ENCODE results near the gene LRIG1. TPM values are rescaled to one million over a fixed set of nuclear protein-coding genes. Genes with fewer than 3 reads are reported as not detected.

The LRIG1 gene
- total RNA-seq, 2 donors from 2014 or later, result 28.2 to 39.1 TPM

GRCh38 chr3:66362541-66362941 lies 138.3 kb downstream of the LRIG1 start:
- Mint-ChIP-seq H3K27ac (no peak overlapping the region), H3K36me3 (peaks cover 0 to 9% of the 10 kb centered on the region in 2 donors), H3K9me3 (no peaks in the 10 kb centered on the region)
- no peak for DNase-seq (ENCODE audit: low spot score in 2 of 2)
- ATAC-seq, result no peak

GRCh38 chr3:66361356-66361755 lies 139.5 kb downstream of the LRIG1 start:
- no peak overlapping the region for H3K27ac Mint-ChIP-seq
- DNase-seq (ENCODE audit: low spot score in 2 of 2) (no peak), ATAC-seq (no peak)
- peaks cover 0 to 9% of the 10 kb centered on the region in 2 donors for H3K36me3 Mint-ChIP-seq
- H3K9me3 Mint-ChIP-seq, result no peaks in the 10 kb centered on the region

- peaks cover 0 to 4% of the 10 kb centered on the region in 2 donors for H3K36me3 Mint-ChIP-seq
- no peak overlapping the region for H3K27ac Mint-ChIP-seq
- DNase-seq (ENCODE audit: low spot score in 2 of 2) (no peak), ATAC-seq (no peak)
- no peaks in the 10 kb centered on the region for H3K9me3 Mint-ChIP-seq
These were observed 144.8 kb downstream of the LRIG1 start for GRCh38 chr3:66355997-66356396.

GRCh38 chr3:66355394-66355793 lies 145.4 kb downstream of the LRIG1 start:
- ATAC-seq (peak; percentile 41 to 55), DNase-seq (ENCODE audit: low spot score in 2 of 2) (no peak)
- Mint-ChIP-seq H3K27ac (no peak overlapping the region), H3K36me3 (peaks cover 4 to 5% of the 10 kb centered on the region in 2 donors), H3K9me3 (no peaks in the 10 kb centered on the region)

DNA sequence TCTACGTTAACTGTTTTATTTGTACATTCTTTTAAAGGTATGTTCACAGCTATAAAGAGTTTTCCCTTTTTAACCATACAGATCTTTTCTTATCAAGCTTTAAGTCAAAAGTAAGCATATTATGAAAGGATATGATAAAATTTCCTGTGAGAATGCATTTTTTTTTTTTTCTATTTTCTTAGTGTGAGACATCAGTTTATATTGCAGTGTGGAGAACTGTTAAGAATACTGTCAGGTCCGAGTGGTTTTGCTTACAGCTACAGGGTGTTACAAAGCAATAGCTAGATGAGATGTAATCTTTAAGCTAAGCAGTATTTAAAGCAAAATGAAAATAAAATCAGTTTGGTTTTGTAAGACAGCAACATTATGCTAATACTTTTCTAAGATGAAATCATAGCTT lies 146.8 kb downstream of the LRIG1 start:
- DNase-seq (ENCODE audit: low spot score in 2 of 2) (no peak), ATAC-seq (no peak)
- Mint-ChIP-seq H3K27ac (no peak overlapping the region), H3K36me3 (peaks cover 1 to 7% of the 10 kb centered on the region in 2 donors), H3K9me3 (no peaks in the 10 kb centered on the region)

DNA sequence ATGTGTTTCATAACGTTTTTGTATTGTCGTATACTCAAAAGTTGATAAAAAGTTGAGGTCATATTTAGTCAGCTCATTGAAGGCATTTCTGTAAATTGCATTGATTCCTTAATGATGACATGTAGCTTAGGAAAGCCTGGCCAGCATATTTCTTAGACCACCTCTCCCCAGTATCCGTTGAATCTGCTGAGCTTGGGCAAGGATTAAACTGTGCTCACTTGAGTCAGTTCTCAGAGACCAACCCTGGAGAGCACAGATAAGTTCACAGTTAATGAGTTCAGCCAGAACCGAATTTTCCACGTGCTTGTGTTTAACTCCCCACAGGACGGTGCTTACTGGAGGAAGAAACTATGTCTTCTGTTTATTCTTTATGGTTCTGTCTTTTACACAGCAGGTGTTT lies 147.3 kb downstream of the LRIG1 start:
- Mint-ChIP-seq H3K9me3 (no peaks in the 10 kb centered on the region), H3K27ac (no peak overlapping the region), H3K36me3 (peaks cover 0 to 7% of the 10 kb centered on the region in 2 donors)
- DNase-seq (ENCODE audit: low spot score in 2 of 2) (no peak), ATAC-seq (no peak)

- peaks cover under 1 to 8% of the 10 kb centered on the region in 2 donors for H3K36me3 Mint-ChIP-seq
- ATAC-seq, result no peak
- DNase-seq (ENCODE audit: low spot score in 2 of 2), result no peak
- H3K27ac Mint-ChIP-seq, result no peak overlapping the region
- H3K9me3 Mint-ChIP-seq, result no peaks in the 10 kb centered on the region
These were observed 147.8 kb downstream of the LRIG1 start for GRCh38 chr3:66353039-66353438.

- H3K36me3 Mint-ChIP-seq, result peaks cover 17 to 24% of the 10 kb centered on the region in 2 donors
- no peak for DNase-seq (ENCODE audit: low spot score in 2 of 2)
- ATAC-seq, result no peak
- peaks cover 0 to 6% of the 10 kb centered on the region in 2 donors for H3K9me3 Mint-ChIP-seq
- no peak overlapping the region for H3K27ac Mint-ChIP-seq
These were observed 150.2 kb downstream of the LRIG1 start for GRCh38 chr3:66350601-66351000.

GRCh38 chr3:66348704-66349103 lies 152.1 kb downstream of the LRIG1 start:
- no peak for ATAC-seq
- no peak overlapping the region for H3K27ac Mint-ChIP-seq
- H3K9me3 Mint-ChIP-seq, result peaks cover 0 to 6% of the 10 kb centered on the region in 2 donors
- no peak for DNase-seq (ENCODE audit: low spot score in 2 of 2)
- H3K36me3 Mint-ChIP-seq, result peaks cover 23 to 24% of the 10 kb centered on the region in 2 donors

- Mint-ChIP-seq H3K36me3 (peaks cover 17 to 23% of the 10 kb centered on the region in 2 donors), H3K9me3 (peaks cover 0 to 6% of the 10 kb centered on the region in 2 donors), H3K27ac (peak overlapping the region; percentile 40 to 61)
- DNase-seq (ENCODE audit: low spot score in 2 of 2), result no peak
- ATAC-seq, result no peak
These were observed 155.8 kb downstream of the LRIG1 start for GRCh38 chr3:66344848-66345578.

GRCh38 chr3:66344391-66344811 lies 156.4 kb downstream of the LRIG1 start:
- Mint-ChIP-seq H3K27ac (no peak overlapping the region), H3K36me3 (peaks cover 17 to 23% of the 10 kb centered on the region in 2 donors), H3K9me3 (peaks cover 0 to 6% of the 10 kb centered on the region in 2 donors)
- ATAC-seq (no peak), DNase-seq (ENCODE audit: low spot score in 2 of 2) (no peak)

DNA sequence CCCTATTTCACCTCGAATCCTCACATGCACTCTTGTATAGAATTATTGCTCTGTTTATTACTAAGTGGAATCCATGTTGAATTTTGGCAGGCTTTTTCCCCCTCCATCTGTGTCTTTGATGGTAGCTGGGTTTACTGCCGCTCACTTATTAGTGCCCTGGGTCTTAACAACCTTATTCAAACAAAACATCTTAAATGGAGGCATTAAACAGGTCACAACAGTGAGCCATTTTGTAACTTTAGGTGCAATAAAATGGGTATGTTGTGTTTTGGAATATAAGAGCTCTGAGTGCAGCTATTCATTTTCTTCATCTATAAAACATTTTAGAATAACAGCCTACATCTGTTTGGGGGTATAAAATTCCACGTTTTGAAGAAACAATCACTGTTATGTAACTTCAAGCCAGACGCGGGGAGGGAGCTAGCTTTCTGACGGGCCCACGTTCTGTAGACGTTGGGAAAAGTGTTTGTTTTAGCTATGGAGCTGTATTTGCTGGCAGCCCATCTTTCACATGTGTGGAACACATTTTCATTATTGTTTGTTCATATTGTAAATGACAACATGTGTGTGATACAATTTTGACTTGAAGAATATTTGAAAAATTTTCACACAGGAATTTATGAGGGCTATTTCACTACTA lies 158.0 kb downstream of the LRIG1 start:
- Mint-ChIP-seq H3K9me3 (peaks cover 0 to 6% of the 10 kb centered on the region in 2 donors), H3K36me3 (peaks cover 14 to 20% of the 10 kb centered on the region in 2 donors), H3K27ac (no peak overlapping the region)
- ATAC-seq (no peak), DNase-seq (ENCODE audit: low spot score in 2 of 2) (no peak)

DNA sequence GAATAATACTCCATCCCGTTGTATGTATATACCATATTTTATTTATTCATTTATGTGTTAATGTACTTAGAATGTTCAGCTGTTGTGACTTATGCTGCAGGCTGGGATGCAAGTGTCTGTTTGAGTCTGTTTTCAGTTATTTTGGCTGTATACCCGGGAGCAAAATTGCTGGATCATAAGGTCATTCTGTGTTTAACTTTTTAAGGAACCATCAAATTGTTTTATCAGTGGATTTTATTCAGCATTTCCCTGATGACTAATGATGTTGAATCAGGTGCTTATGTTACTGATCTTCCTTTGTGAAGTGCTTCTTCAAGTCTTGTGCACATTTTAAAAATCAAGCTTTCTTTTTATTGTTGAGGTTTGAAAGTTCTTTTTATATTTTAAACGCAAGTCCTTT lies 161.9 kb downstream of the LRIG1 start:
- Mint-ChIP-seq H3K36me3 (no peaks in the 10 kb centered on the region), H3K27ac (no peak overlapping the region), H3K9me3 (no peaks in the 10 kb centered on the region)
- DNase-seq (ENCODE audit: low spot score in 2 of 2), result no peak
- ATAC-seq, result no peak

- no peaks in the 10 kb centered on the region for H3K36me3 Mint-ChIP-seq
- peak in 1 of 2 donors; percentile 61 for ATAC-seq
These were observed 164.5 kb downstream of the LRIG1 start for GRCh38 chr3:66336333-66336766.

GRCh38 chr3:66335671-66336070 lies 165.2 kb downstream of the LRIG1 start:
- H3K9me3 Mint-ChIP-seq, result no peaks in the 10 kb centered on the region
- H3K27ac Mint-ChIP-seq, result no peak overlapping the region
- no peak for ATAC-seq
- no peak for DNase-seq (ENCODE audit: low spot score in 2 of 2)
- no peaks in the 10 kb centered on the region for H3K36me3 Mint-ChIP-seq

More at GRCh38 chr3:66336333-66336766, 164.5 kb downstream of the LRIG1 start:
- Mint-ChIP-seq H3K9me3 (no peaks in the 10 kb centered on the region), H3K27ac (no peak overlapping the region)
- no peak for DNase-seq (ENCODE audit: low spot score in 2 of 2)
